GM12878 (cell line): ENCODE measurements around the gene ULK4.

Experiments
- CTCF ChIP-seq, 3 experiments: IDR thresholded peaks in 2 of 3; conservative IDR thresholded peaks in 1 of 3; 2 replicates each; pipeline ENCODE4 v1.5.1; 2011; ENCODE audit warnings: low read depth in 3 of 3, low read length in 3 of 3, mild to moderate bottlenecking in 3 of 3, control low read depth in 2 of 3, moderate library complexity in 2 of 3, inconsistent platforms in 1 of 3, mixed read lengths in 1 of 3; ENCODE audit not compliant: control insufficient read depth in 2 of 3, insufficient read depth in 1 of 3; ENCODE audit errors: extremely low read depth in 1 of 3
- JUND ChIP-seq: IDR thresholded peaks from 2 replicates; pipeline ENCODE4 v1.6.1; 2012; ENCODE audit warnings: low read depth, mild to moderate bottlenecking, low read length, improper control_type of control experiment, moderate library complexity
- SIX5 ChIP-seq: IDR thresholded peaks from 2 replicates; pipeline ENCODE4 v1.6.1; 2011; ENCODE audit warnings: mild to moderate bottlenecking, low read depth, low read length, moderate library complexity; ENCODE audit not compliant: severe bottlenecking
- SMC3 ChIP-seq: IDR thresholded peaks from 2 replicates; pipeline ENCODE4 v1.6.1; 2011; ENCODE audit warnings: low read length, improper control_type of control experiment, borderline replicate concordance
- ZNF622 ChIP-seq: fragments of 450-650 bp; IDR thresholded peaks from 2 replicates; pipeline ENCODE4 v1.6.1; 2017; ENCODE audit warnings: mild to moderate bottlenecking, inconsistent platforms
- TF ChIP-seq, protein P1 (sequence below): fragments of 450-650 bp; IDR thresholded peaks from 2 replicates; pipeline ENCODE4 v1.6.1; 2016; ENCODE audit warnings: mild to moderate bottlenecking, moderate library complexity, borderline replicate concordance
- TF ChIP-seq, protein P2 (sequence below): fragments of 450-650 bp; IDR thresholded peaks from 2 replicates; pipeline ENCODE4 v1.6.1; 2017; ENCODE audit warnings: mild to moderate bottlenecking, moderate library complexity
- TF ChIP-seq, protein P3 (sequence below): IDR thresholded peaks from 2 replicates; pipeline ENCODE4 v1.6.1; 2012; ENCODE audit warnings: mild to moderate bottlenecking, low read depth, low read length

- TF ChIP-seq SMC3 (peak; percentile 76), JUND (no peak), CTCF (IDR thresholded peaks at IDR 0.05 in 2 of 3, conservative IDR thresholded peaks at IDR 0.05 in 1 of 3; ENCODE audit: control insufficient read depth in 2 of 3, extremely low read depth in 1 of 3, insufficient read depth in 1 of 3, low read depth in 3 of 3, low read length in 3 of 3) (peak; percentile 44 to 58 (median 57); a peak in 5 of 6 replicates), SIX5 (no peak), ZNF622 (no peak)
- TF ChIP-seq, protein P1, sequence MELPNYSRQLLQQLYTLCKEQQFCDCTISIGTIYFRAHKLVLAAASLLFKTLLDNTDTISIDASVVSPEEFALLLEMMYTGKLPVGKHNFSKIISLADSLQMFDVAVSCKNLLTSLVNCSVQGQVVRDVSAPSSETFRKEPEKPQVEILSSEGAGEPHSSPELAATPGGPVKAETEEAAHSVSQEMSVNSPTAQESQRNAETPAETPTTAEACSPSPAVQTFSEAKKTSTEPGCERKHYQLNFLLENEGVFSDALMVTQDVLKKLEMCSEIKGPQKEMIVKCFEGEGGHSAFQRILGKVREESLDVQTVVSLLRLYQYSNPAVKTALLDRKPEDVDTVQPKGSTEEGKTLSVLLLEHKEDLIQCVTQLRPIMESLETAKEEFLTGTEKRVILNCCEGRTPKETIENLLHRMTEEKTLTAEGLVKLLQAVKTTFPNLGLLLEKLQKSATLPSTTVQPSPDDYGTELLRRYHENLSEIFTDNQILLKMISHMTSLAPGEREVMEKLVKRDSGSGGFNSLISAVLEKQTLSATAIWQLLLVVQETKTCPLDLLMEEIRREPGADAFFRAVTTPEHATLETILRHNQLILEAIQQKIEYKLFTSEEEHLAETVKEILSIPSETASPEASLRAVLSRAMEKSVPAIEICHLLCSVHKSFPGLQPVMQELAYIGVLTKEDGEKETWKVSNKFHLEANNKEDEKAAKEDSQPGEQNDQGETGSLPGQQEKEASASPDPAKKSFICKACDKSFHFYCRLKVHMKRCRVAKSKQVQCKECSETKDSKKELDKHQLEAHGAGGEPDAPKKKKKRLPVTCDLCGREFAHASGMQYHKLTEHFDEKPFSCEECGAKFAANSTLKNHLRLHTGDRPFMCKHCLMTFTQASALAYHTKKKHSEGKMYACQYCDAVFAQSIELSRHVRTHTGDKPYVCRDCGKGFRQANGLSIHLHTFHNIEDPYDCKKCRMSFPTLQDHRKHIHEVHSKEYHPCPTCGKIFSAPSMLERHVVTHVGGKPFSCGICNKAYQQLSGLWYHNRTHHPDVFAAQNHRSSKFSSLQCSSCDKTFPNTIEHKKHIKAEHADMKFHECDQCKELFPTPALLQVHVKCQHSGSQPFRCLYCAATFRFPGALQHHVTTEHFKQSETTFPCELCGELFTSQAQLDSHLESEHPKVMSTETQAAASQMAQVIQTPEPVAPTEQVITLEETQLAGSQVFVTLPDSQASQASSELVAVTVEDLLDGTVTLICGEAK = 0 out of 2 replicates have a peak, but pooled peaks have one; percentile 15
- TF ChIP-seq, protein P2, sequence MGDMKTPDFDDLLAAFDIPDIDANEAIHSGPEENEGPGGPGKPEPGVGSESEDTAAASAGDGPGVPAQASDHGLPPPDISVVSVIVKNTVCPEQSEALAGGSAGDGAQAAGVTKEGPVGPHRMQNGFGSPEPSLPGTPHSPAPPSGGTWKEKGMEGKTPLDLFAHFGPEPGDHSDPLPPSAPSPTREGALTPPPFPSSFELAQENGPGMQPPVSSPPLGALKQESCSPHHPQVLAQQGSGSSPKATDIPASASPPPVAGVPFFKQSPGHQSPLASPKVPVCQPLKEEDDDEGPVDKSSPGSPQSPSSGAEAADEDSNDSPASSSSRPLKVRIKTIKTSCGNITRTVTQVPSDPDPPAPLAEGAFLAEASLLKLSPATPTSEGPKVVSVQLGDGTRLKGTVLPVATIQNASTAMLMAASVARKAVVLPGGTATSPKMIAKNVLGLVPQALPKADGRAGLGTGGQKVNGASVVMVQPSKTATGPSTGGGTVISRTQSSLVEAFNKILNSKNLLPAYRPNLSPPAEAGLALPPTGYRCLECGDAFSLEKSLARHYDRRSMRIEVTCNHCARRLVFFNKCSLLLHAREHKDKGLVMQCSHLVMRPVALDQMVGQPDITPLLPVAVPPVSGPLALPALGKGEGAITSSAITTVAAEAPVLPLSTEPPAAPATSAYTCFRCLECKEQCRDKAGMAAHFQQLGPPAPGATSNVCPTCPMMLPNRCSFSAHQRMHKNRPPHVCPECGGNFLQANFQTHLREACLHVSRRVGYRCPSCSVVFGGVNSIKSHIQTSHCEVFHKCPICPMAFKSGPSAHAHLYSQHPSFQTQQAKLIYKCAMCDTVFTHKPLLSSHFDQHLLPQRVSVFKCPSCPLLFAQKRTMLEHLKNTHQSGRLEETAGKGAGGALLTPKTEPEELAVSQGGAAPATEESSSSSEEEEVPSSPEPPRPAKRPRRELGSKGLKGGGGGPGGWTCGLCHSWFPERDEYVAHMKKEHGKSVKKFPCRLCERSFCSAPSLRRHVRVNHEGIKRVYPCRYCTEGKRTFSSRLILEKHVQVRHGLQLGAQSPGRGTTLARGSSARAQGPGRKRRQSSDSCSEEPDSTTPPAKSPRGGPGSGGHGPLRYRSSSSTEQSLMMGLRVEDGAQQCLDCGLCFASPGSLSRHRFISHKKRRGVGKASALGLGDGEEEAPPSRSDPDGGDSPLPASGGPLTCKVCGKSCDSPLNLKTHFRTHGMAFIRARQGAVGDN = no peak
- TF ChIP-seq, protein P3, sequence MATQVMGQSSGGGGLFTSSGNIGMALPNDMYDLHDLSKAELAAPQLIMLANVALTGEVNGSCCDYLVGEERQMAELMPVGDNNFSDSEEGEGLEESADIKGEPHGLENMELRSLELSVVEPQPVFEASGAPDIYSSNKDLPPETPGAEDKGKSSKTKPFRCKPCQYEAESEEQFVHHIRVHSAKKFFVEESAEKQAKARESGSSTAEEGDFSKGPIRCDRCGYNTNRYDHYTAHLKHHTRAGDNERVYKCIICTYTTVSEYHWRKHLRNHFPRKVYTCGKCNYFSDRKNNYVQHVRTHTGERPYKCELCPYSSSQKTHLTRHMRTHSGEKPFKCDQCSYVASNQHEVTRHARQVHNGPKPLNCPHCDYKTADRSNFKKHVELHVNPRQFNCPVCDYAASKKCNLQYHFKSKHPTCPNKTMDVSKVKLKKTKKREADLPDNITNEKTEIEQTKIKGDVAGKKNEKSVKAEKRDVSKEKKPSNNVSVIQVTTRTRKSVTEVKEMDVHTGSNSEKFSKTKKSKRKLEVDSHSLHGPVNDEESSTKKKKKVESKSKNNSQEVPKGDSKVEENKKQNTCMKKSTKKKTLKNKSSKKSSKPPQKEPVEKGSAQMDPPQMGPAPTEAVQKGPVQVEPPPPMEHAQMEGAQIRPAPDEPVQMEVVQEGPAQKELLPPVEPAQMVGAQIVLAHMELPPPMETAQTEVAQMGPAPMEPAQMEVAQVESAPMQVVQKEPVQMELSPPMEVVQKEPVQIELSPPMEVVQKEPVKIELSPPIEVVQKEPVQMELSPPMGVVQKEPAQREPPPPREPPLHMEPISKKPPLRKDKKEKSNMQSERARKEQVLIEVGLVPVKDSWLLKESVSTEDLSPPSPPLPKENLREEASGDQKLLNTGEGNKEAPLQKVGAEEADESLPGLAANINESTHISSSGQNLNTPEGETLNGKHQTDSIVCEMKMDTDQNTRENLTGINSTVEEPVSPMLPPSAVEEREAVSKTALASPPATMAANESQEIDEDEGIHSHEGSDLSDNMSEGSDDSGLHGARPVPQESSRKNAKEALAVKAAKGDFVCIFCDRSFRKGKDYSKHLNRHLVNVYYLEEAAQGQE = no peak
These were observed 80.6 kb downstream of the ULK4 start for GRCh38 chr3:41881233-41881821.
